HL-60 (cell line): ENCODE measurements around the gene PRELP.

Experiments
- GABPA ChIP-seq: IDR thresholded peaks from 2 replicates; pipeline ENCODE4 v1.6.1; 2012; ENCODE audit warnings: low read depth
- SPI1 ChIP-seq: IDR thresholded peaks from 2 replicates; pipeline ENCODE4 v1.6.1; 2012; ENCODE audit warnings: low read depth, mild to moderate bottlenecking, borderline replicate concordance
- TF ChIP-seq, protein P1 (sequence below): IDR thresholded peaks from one replicate; pipeline ENCODE4 v1.5.1; 2011; ENCODE audit warnings: low read length, control low read depth, inconsistent platforms; ENCODE audit not compliant: insufficient read depth

DNA sequence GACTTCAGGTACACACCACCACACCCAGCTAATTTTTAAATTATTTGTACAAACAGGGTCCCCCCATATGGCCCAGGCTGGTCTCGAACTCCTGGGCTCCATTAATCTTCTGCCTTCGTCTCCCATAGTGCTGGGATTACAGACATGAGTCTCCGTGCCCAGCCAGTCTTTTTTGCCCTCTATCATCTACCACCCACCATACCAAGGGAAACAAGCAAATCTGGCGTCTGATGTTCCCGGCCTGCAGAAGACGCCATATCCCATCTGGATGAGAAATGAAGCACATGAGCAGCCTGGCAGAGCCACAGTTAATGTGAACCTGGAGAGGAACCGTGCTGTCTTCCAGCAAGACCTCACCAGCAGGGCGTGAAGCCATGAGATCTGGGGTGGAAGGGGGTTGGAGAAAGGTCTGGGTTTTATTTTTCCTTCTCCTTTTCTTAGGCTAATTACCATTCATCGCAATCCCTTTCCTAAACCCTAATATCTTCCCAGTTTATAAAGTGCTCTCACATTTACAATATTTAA lies 1.8 kb upstream of the PRELP start:
- TF ChIP-seq, protein P1, sequence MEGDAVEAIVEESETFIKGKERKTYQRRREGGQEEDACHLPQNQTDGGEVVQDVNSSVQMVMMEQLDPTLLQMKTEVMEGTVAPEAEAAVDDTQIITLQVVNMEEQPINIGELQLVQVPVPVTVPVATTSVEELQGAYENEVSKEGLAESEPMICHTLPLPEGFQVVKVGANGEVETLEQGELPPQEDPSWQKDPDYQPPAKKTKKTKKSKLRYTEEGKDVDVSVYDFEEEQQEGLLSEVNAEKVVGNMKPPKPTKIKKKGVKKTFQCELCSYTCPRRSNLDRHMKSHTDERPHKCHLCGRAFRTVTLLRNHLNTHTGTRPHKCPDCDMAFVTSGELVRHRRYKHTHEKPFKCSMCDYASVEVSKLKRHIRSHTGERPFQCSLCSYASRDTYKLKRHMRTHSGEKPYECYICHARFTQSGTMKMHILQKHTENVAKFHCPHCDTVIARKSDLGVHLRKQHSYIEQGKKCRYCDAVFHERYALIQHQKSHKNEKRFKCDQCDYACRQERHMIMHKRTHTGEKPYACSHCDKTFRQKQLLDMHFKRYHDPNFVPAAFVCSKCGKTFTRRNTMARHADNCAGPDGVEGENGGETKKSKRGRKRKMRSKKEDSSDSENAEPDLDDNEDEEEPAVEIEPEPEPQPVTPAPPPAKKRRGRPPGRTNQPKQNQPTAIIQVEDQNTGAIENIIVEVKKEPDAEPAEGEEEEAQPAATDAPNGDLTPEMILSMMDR: no peak
- TF ChIP-seq SPI1 (no peak), GABPA (no peak)
